HL-60 (cell line): Measurements from ENCODE around the gene KDR.

Experiments used
- GABPA ChIP-seq: IDR thresholded peaks from 2 replicates; pipeline ENCODE4 v1.6.1; 2012; ENCODE audit warnings: low read depth
- POLR2AphosphoS5 ChIP-seq: IDR thresholded peaks from 2 replicates; pipeline ENCODE4 v1.6.1; 2012; ENCODE audit warnings: low read depth
- TF ChIP-seq, protein P1 (sequence below): IDR thresholded peaks from one replicate; pipeline ENCODE4 v1.5.1; 2011; ENCODE audit warnings: low read length, control low read depth, inconsistent platforms; ENCODE audit not compliant: insufficient read depth

GRCh38 chr4:55032788-55033187 lies 92.6 kb downstream of the KDR start:
- TF ChIP-seq, protein P1, sequence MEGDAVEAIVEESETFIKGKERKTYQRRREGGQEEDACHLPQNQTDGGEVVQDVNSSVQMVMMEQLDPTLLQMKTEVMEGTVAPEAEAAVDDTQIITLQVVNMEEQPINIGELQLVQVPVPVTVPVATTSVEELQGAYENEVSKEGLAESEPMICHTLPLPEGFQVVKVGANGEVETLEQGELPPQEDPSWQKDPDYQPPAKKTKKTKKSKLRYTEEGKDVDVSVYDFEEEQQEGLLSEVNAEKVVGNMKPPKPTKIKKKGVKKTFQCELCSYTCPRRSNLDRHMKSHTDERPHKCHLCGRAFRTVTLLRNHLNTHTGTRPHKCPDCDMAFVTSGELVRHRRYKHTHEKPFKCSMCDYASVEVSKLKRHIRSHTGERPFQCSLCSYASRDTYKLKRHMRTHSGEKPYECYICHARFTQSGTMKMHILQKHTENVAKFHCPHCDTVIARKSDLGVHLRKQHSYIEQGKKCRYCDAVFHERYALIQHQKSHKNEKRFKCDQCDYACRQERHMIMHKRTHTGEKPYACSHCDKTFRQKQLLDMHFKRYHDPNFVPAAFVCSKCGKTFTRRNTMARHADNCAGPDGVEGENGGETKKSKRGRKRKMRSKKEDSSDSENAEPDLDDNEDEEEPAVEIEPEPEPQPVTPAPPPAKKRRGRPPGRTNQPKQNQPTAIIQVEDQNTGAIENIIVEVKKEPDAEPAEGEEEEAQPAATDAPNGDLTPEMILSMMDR: no peak
- TF ChIP-seq GABPA: no peak
- TF ChIP-seq POLR2AphosphoS5: no peak
